ENCODE measurements around the gene GRM5.

DNA sequence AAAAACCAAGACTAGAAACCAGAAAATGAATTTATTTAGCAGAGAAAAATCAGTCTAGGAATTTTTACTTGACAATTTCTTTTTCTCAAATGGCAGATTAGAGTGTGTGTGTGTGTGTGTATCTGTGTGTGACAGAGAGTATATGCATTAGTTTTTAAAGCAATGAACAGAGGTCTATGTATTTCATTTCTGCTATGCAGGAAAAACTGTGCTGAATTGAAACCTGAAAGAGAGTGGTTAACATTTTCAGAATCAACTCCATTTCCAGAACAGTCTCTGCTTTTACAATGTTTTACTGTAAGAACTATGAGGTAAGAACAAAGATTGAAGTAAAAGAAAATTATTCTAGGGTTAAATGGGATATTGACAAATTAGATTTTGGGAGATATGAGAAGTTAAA is 114.8 kb downstream of the GRM5 start:
- TF ChIP-seq, protein P1, sequence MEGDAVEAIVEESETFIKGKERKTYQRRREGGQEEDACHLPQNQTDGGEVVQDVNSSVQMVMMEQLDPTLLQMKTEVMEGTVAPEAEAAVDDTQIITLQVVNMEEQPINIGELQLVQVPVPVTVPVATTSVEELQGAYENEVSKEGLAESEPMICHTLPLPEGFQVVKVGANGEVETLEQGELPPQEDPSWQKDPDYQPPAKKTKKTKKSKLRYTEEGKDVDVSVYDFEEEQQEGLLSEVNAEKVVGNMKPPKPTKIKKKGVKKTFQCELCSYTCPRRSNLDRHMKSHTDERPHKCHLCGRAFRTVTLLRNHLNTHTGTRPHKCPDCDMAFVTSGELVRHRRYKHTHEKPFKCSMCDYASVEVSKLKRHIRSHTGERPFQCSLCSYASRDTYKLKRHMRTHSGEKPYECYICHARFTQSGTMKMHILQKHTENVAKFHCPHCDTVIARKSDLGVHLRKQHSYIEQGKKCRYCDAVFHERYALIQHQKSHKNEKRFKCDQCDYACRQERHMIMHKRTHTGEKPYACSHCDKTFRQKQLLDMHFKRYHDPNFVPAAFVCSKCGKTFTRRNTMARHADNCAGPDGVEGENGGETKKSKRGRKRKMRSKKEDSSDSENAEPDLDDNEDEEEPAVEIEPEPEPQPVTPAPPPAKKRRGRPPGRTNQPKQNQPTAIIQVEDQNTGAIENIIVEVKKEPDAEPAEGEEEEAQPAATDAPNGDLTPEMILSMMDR (IDR thresholded peaks at IDR 0.05) = no peak
- no peak for TF ChIP-seq POLR2A (IDR thresholded peaks at IDR 0.05)

Data from esophagus squamous epithelium (tissue), 4 donors.